Parathyroid adenoma (tissue), 2 donors: Measurements from ENCODE around the gene TMEM208.

Experiments used
- H2AFZ ChIP-seq: fragments of 300-600 bp; sonication (generic); one replicate; pipeline ENCODE4 v1.7.0; 2017; ENCODE audit warnings: antibody characterized with exemption, mild to moderate bottlenecking
- H3K27ac ChIP-seq: fragments of 300-600 bp; sonication (generic); one replicate; pipeline ENCODE4 v1.7.0; 2017
- H3K27me3 ChIP-seq: fragments of 300-600 bp; sonication (generic); one replicate; pipeline ENCODE4 v1.7.0; 2017; ENCODE audit warnings: low read length; ENCODE audit not compliant: control insufficient read depth, insufficient read depth
- H3K36me3 ChIP-seq: fragments of 300-600 bp; sonication (generic); one replicate; pipeline ENCODE4 v1.7.0; 2017; ENCODE audit warnings: low read length; ENCODE audit not compliant: control insufficient read depth, insufficient read depth
- H3K4me1 ChIP-seq: fragments of 300-600 bp; sonication (generic); one replicate; pipeline ENCODE4 v1.7.0; 2017; ENCODE audit warnings: control low read depth
- H3K4me2 ChIP-seq: fragments of 300-600 bp; sonication (generic); one replicate; pipeline ENCODE4 v1.7.0; 2017; ENCODE audit warnings: low read length
- H3K4me3 ChIP-seq: fragments of 300-600 bp; sonication (generic); one replicate; pipeline ENCODE4 v1.7.0; 2017; ENCODE audit warnings: low read depth, low read length
- H3K79me2 ChIP-seq: fragments of 300-600 bp; sonication (generic); one replicate; pipeline ENCODE4 v1.7.0; 2017; ENCODE audit warnings: control low read depth
- H3K9ac ChIP-seq: fragments of 300-600 bp; sonication (generic); one replicate; pipeline ENCODE4 v1.7.0; 2017; ENCODE audit warnings: mild to moderate bottlenecking
- H3K9me3 ChIP-seq: fragments of 300-600 bp; sonication (generic); one replicate; pipeline ENCODE4 v1.7.0; 2017; ENCODE audit warnings: low read length; ENCODE audit not compliant: control insufficient read depth
- TF ChIP-seq, protein P1 (sequence below): fragments of 300-600 bp; sonication (generic); IDR thresholded peaks from one replicate; pipeline ENCODE4 v1.7.0; 2017; ENCODE audit warnings: antibody characterized with exemption, mild to moderate bottlenecking
- donor health status: primary hyperparathyroidism.

Gene TMEM208

GRCh38 chr16:67235816-67236562 lies 9.1 kb downstream of the TMEM208 start:
- no peak overlapping the region for H3K4me3 ChIP-seq
- H3K4me2 ChIP-seq, result no peak overlapping the region

DNA sequence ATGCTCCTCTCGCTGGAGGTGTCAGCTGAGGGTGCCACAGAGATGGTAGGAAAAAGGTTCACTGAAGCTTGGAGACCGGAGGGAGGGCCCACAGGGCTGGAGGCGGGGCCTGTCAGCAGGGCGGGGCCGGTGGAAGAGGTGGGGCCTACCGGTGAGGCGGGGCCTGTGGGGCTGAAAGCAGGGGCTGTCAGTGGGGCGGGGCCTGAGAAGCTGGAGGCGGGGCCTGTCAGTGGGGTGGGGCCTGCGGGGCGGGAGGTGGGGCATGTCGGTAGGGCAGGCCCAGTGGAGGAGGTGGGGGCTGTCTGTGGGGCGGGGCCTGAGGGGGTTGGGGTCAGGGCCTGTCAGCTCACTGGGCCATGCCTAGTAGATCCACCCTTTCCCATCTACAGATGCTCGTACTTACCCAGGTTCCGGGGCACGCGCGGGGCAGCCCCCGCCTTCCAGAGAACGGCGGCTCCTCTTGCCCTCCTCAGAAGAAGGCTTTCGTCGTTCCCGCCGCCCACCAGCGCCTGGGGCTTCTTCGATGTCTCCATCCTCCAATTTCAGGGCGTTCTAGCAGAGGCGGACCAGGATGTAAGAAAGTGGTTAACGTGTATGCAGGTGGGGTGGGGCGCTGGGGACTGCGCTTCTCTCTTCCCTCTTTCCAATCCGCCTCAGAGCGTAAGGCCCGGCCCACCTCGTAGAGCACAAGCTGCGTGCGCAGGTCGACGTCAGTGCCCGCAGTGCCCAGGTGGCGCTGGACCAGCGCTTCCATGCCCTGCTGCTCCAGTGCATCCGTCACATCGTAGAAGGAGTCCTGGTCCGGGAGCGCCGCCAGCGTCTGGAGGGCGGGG lies 9.8 kb downstream of the TMEM208 start:
- no peak overlapping the region for H2AFZ ChIP-seq
- TF ChIP-seq, protein P1, sequence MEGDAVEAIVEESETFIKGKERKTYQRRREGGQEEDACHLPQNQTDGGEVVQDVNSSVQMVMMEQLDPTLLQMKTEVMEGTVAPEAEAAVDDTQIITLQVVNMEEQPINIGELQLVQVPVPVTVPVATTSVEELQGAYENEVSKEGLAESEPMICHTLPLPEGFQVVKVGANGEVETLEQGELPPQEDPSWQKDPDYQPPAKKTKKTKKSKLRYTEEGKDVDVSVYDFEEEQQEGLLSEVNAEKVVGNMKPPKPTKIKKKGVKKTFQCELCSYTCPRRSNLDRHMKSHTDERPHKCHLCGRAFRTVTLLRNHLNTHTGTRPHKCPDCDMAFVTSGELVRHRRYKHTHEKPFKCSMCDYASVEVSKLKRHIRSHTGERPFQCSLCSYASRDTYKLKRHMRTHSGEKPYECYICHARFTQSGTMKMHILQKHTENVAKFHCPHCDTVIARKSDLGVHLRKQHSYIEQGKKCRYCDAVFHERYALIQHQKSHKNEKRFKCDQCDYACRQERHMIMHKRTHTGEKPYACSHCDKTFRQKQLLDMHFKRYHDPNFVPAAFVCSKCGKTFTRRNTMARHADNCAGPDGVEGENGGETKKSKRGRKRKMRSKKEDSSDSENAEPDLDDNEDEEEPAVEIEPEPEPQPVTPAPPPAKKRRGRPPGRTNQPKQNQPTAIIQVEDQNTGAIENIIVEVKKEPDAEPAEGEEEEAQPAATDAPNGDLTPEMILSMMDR, result no peak
- H3K79me2 ChIP-seq, result peaks cover 2% of the 10 kb centered on the region
- H3K9ac ChIP-seq, result no peak overlapping the region
- no peak overlapping the region for H3K4me3 ChIP-seq
- H3K27ac ChIP-seq, result no peak overlapping the region
- no peaks in the 10 kb centered on the region for H3K9me3 ChIP-seq
- H3K4me2 ChIP-seq, result no peak overlapping the region
- H3K36me3 ChIP-seq, result no peaks in the 10 kb centered on the region
- no peaks in the 10 kb centered on the region for H3K27me3 ChIP-seq
- H3K4me1 ChIP-seq, result no peaks in the 10 kb centered on the region

More at GRCh38 chr16:67235816-67236562, 9.1 kb downstream of the TMEM208 start:
- Histone ChIP-seq H3K27ac (no peak overlapping the region), H3K4me1 (no peaks in the 10 kb centered on the region), H3K9ac (no peak overlapping the region), H3K36me3 (no peaks in the 10 kb centered on the region), H3K27me3 (no peaks in the 10 kb centered on the region), H3K9me3 (no peaks in the 10 kb centered on the region), H3K79me2 (no peaks in the 10 kb centered on the region), H2AFZ (no peak overlapping the region)
- TF ChIP-seq, protein P1, result no peak

DNA sequence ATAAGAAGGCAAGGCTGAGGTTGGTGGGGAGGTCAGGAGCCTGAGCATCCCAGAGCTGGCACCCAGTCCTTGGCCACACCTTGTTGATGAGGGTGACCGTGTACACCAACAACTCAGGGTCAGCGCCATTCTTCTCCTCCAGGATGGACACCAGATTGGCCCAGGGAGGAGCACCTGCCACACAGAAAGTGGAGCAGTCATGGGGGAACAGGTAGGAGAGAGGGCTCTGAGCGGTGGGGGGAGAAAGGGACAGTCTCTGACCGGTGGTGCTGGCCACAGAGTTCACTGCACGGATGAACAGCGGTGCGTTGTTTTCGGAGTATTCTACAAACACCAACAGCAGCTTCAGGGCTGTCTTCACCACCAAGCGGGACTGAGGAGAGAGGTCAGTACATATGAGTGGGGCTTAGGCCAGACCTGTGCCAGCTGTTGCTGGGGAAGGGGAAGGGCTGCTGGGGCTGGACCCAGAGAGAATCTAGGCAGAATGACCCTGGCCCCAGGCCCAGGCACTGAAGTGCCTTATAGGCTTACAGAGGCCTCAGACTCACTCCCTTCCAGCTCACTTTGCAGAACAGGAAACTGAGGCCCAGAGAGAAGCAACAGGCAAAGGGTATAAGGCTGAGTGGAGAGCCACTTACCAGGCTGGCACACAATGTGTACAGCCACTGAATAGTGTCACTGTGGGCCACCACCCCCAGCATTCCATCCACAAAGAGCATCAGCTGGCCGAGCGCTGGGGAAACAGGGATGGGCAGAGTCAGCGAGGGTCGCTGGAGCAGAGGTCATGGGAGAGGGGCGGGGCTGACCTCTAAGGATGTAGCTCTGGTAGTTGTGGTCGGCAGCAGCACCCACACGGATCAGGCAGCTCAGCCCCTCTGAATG lies 10.7 kb downstream of the TMEM208 start:
- Histone ChIP-seq H3K36me3 (no peaks in the 10 kb centered on the region), H3K27ac (no peak overlapping the region), H2AFZ (no peak overlapping the region), H3K9me3 (no peaks in the 10 kb centered on the region), H3K27me3 (no peaks in the 10 kb centered on the region), H3K4me3 (no peak overlapping the region), H3K4me1 (no peaks in the 10 kb centered on the region), H3K4me2 (no peak overlapping the region), H3K9ac (no peak overlapping the region), H3K79me2 (peaks cover 2% of the 10 kb centered on the region)
- TF ChIP-seq, protein P1, result no peak

- H3K4me1 ChIP-seq, result no peaks in the 10 kb centered on the region
- TF ChIP-seq, protein P1, result no peak
- no peak overlapping the region for H3K4me3 ChIP-seq
- no peak overlapping the region for H2AFZ ChIP-seq
- H3K27ac ChIP-seq, result no peak overlapping the region
- no peak overlapping the region for H3K4me2 ChIP-seq
- no peaks in the 10 kb centered on the region for H3K27me3 ChIP-seq
- no peak overlapping the region for H3K9ac ChIP-seq
- H3K79me2 ChIP-seq, result peaks cover 2% of the 10 kb centered on the region
- H3K9me3 ChIP-seq, result no peaks in the 10 kb centered on the region
- no peaks in the 10 kb centered on the region for H3K36me3 ChIP-seq
Observed at GRCh38 chr16:67238278-67238575, 11.3 kb downstream of the TMEM208 start.
